ENCODE measurements around the gene HOXA10.

HOXA10 gene

DNA sequence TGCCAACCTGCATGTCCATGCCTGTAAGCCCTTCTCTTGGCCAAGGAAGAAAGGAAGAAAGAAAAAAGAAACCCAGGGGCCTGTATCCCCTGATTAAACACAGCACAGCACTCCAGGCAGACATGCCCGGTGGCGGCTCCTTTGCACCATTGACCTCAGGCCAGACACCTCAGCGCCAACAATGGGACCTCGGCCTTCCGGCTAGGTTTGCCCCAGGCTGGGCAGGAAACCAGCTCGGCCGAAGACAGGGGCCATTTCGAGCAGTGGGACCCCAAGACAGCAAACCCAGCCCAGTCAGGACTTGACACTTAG is 2.8 kb downstream of the HOXA10 start:
- no peak overlapping the region for H3K4me2 ChIP-seq (ENCODE audit: insufficient read depth, low read length)
- TF ChIP-seq, protein P1, sequence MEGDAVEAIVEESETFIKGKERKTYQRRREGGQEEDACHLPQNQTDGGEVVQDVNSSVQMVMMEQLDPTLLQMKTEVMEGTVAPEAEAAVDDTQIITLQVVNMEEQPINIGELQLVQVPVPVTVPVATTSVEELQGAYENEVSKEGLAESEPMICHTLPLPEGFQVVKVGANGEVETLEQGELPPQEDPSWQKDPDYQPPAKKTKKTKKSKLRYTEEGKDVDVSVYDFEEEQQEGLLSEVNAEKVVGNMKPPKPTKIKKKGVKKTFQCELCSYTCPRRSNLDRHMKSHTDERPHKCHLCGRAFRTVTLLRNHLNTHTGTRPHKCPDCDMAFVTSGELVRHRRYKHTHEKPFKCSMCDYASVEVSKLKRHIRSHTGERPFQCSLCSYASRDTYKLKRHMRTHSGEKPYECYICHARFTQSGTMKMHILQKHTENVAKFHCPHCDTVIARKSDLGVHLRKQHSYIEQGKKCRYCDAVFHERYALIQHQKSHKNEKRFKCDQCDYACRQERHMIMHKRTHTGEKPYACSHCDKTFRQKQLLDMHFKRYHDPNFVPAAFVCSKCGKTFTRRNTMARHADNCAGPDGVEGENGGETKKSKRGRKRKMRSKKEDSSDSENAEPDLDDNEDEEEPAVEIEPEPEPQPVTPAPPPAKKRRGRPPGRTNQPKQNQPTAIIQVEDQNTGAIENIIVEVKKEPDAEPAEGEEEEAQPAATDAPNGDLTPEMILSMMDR (IDR thresholded peaks at IDR 0.05; ENCODE audit: borderline replicate concordance, extremely low read depth, low read length, poor library complexity, severe bottlenecking) = no peak
- TF ChIP-seq EZH2 (IDR thresholded peaks at IDR 0.05; ENCODE audit: borderline replicate concordance, low read depth, low read length, severe bottlenecking) = no peak
- peaks cover 7% of the 10 kb centered on the region for H3K27me3 ChIP-seq (ENCODE audit: insufficient read depth, low read length, poor library complexity)
- DNase-seq (no peak), ATAC-seq (ENCODE audit: insufficient read depth, low read depth) (no peak)
- no peak overlapping the region for H2AFZ ChIP-seq (ENCODE audit: low read depth, low read length)
- no peaks in the 10 kb centered on the region for H3K4me1 ChIP-seq (ENCODE audit: insufficient read depth, low read length)
- no peak overlapping the region for H3K9ac ChIP-seq (ENCODE audit: low read depth, low read length)
- H4K20me1 ChIP-seq (ENCODE audit: insufficient read depth, low read length) = no peaks in the 10 kb centered on the region
- H3K36me3 ChIP-seq (ENCODE audit: insufficient read depth, low read length) = no peaks in the 10 kb centered on the region
- no peak overlapping the region for H3K4me3 ChIP-seq (ENCODE audit: low read depth in 1 of 2, low read length in 2 of 2)
- H3K27ac ChIP-seq (ENCODE audit: low read length) = no peak overlapping the region
- H3K79me2 ChIP-seq (ENCODE audit: insufficient read depth, low read length) = no peaks in the 10 kb centered on the region
- no peaks in the 10 kb centered on the region for H3K9me3 ChIP-seq (ENCODE audit: insufficient read depth, low read length, severe bottlenecking)

DNA sequence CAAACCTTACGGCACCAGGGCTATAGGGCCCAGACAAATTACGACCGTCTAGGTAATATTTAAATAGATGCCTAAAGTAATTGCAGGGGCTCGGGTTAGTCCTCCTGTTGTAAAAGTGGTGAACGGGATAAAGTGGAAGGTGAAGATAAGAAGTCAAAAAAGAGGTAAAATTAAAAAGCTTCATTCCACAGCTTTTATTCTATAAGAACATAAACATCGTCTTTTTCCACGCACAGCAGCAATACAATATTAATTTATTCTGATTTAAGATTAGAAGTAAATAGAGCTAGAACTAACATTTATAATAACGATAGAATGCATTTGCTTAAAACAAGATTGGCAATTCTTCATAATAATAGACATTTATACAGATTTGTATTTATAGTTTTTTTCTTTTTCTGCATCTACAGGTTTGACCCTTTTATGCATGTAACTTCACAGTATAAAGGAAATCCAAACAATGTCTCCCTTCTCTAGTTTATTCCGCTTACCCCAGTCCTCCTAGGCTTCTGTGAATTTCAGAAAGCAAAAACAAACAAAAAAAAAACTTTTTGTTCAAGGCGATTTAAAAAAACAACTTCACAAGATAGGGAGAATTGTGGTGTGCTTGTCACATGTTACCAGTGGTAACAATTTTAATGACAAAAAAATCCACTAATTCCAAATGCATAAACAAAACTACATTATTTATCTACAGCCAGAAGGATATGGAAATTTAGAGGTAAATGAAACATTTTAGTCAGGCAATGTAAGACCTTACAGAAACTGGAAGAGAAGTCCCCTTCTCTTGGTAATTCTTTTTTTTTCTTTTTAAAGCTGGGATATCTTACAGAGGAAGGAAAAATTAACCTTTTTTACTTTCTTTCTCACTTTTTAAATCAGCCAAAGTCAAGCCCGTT is 3.4 kb downstream of the HOXA10 start:
- H3K27ac ChIP-seq (ENCODE audit: low read length) = no peak overlapping the region
- H4K20me1 ChIP-seq (ENCODE audit: insufficient read depth, low read length) = no peaks in the 10 kb centered on the region
- no peaks in the 10 kb centered on the region for H3K36me3 ChIP-seq (ENCODE audit: insufficient read depth, low read length)
- DNase-seq = no peak
- H3K4me3 ChIP-seq (ENCODE audit: low read depth in 1 of 2, low read length in 2 of 2) = no peak overlapping the region
- no peak overlapping the region for H3K4me2 ChIP-seq (ENCODE audit: insufficient read depth, low read length)
- no peaks in the 10 kb centered on the region for H3K4me1 ChIP-seq (ENCODE audit: insufficient read depth, low read length)
- H3K27me3 ChIP-seq (ENCODE audit: insufficient read depth, low read length, poor library complexity) = peaks cover 7% of the 10 kb centered on the region
- no peaks in the 10 kb centered on the region for H3K79me2 ChIP-seq (ENCODE audit: insufficient read depth, low read length)
- H2AFZ ChIP-seq (ENCODE audit: low read depth, low read length) = no peak overlapping the region
- TF ChIP-seq, protein P1 (IDR thresholded peaks at IDR 0.05; ENCODE audit: borderline replicate concordance, extremely low read depth, low read length, poor library complexity, severe bottlenecking) = no peak
- no peak for TF ChIP-seq EZH2 (IDR thresholded peaks at IDR 0.05; ENCODE audit: borderline replicate concordance, low read depth, low read length, severe bottlenecking)
- H3K9me3 ChIP-seq (ENCODE audit: insufficient read depth, low read length, severe bottlenecking) = no peaks in the 10 kb centered on the region
- ATAC-seq (ENCODE audit: insufficient read depth, low read depth) = no peak
- H3K9ac ChIP-seq (ENCODE audit: low read depth, low read length) = no peak overlapping the region

DNA sequence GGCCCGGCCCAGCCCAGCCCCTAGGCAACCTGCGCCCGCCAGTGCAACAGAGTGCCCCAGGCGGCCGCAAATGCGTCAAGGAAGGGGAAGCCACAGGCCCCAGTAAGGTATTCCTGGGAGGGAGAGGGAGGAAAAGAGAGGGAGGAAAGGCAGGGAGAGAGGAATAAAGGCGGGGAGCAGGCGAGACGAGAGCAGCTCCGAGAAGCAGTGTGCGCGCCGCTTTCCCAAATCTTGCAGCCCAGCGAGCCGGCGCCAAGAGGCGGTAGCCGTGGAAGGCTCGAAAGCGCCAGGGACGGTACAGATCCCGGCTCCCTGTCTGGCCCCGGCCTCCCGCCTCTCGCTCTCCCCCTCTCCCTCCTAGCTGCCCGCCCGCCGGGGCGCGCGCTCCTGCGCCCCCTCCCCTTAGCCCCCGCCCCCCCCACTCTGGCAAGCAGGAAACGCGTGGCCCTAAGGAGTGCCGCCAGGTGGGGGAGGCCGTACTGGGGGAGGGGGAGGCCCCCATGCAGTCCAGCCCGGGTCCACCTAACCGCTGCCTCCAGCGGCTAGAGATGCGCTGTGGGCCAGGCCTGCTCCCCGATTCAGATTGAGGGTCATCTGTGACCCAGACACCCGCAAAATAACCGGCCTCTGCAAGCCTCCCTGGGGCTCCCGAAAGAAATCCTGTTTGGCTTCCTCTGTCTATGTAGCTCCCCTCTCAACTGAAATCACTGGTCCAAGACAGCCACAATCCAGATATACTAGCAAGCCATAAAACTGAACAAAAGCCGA is 4.3 kb downstream of the HOXA10 start:
- H3K27me3 ChIP-seq (ENCODE audit: insufficient read depth, low read length, poor library complexity) = peaks cover 7% of the 10 kb centered on the region

More for the DNA sequence above, 4.3 kb downstream of the HOXA10 start:
- TF ChIP-seq, protein P1 (IDR thresholded peaks at IDR 0.05; ENCODE audit: borderline replicate concordance, extremely low read depth, low read length, poor library complexity, severe bottlenecking) = no peak
- TF ChIP-seq EZH2 (IDR thresholded peaks at IDR 0.05; ENCODE audit: borderline replicate concordance, low read depth, low read length, severe bottlenecking) = no peak
- no peak overlapping the region for H3K4me2 ChIP-seq (ENCODE audit: insufficient read depth, low read length)
- H2AFZ ChIP-seq (ENCODE audit: low read depth, low read length) = no peak overlapping the region
- no peak for DNase-seq
- H3K27ac ChIP-seq (ENCODE audit: low read length) = no peak overlapping the region
- no peak overlapping the region for H3K4me3 ChIP-seq (ENCODE audit: low read depth in 1 of 2, low read length in 2 of 2)
- H3K4me1 ChIP-seq (ENCODE audit: insufficient read depth, low read length) = no peaks in the 10 kb centered on the region
- no peaks in the 10 kb centered on the region for H3K79me2 ChIP-seq (ENCODE audit: insufficient read depth, low read length)
- no peak for ATAC-seq (ENCODE audit: insufficient read depth, low read depth)
- H4K20me1 ChIP-seq (ENCODE audit: insufficient read depth, low read length) = no peaks in the 10 kb centered on the region
- H3K9ac ChIP-seq (ENCODE audit: low read depth, low read length) = no peak overlapping the region
- H3K36me3 ChIP-seq (ENCODE audit: insufficient read depth, low read length) = no peaks in the 10 kb centered on the region
- H3K9me3 ChIP-seq (ENCODE audit: insufficient read depth, low read length, severe bottlenecking) = no peaks in the 10 kb centered on the region
